Lower lobe of right lung (tissue), 2 donors: Measurements from ENCODE around the gene ARL4C. TPM values are rescaled to one million over a fixed set of nuclear protein-coding genes. Genes with fewer than 3 reads are reported as not detected.

Experiments
- ATAC-seq, 2 donors: fragments of 200-7000 bp; cut with Tn5 transposase; one replicate each; pipeline ENCODE4 v1.9.1; 2020 to 2022; ENCODE audit warnings: mild to moderate bottlenecking in 2 of 2, moderate library complexity in 2 of 2
- DNase-seq: peaks from one replicate; pipeline ENCODE4 v3.0.0-alpha.2; 2020
- H3K27ac ChIP-seq: fragments of 200-600 bp; one replicate; pipeline ENCODE4 v1.8.0; 2022
- H3K27me3 ChIP-seq: fragments of 200-600 bp; one replicate; pipeline ENCODE4 v1.8.0; 2022; ENCODE audit warnings: low read depth
- H3K36me3 ChIP-seq: fragments of 200-600 bp; one replicate; pipeline ENCODE4 v1.8.0; 2022; ENCODE audit warnings: mild to moderate bottlenecking
- H3K4me1 ChIP-seq: fragments of 200-600 bp; one replicate; pipeline ENCODE4 v1.8.0; 2022
- H3K4me3 ChIP-seq: fragments of 200-600 bp; one replicate; pipeline ENCODE4 v1.8.0; 2022; ENCODE audit warnings: mild to moderate bottlenecking
- H3K9me3 ChIP-seq: fragments of 200-600 bp; one replicate; pipeline ENCODE4 v1.8.0; 2022
- CTCF ChIP-seq: fragments of 200-600 bp; IDR thresholded peaks from one replicate; pipeline ENCODE4 v1.8.0; 2022; ENCODE audit warnings: antibody characterized with exemption, mild to moderate bottlenecking
- intact Hi-C: fragments of 100-400 bp; cut with DNase I; formaldehyde crosslinking; loops from one replicate; pipeline ENCODE4 v1.11.0; 2022
- total RNA-seq: library from RNA; stranded (reverse); fragmentation: NEBNext Ultra II Directional; extraction: Animal tissue kit (Norgen Biotek cat#: 25700); gene quantifications from one replicate; pipeline ENCODE4 v1.2.1, GENCODE V29; 2021
- donor health status: DM: no; HTN: yes; CAD: no; lungs with severe emphysema.

ARL4C gene
- total RNA-seq, 1 donor from 2014 or later, result 13.4 TPM

- TF ChIP-seq CTCF, result no peak
- ATAC-seq (no peak), DNase-seq (no peak)
- H3K27me3 ChIP-seq, result no peaks in the 10 kb centered on the region
- no peak overlapping the region for H3K4me3 ChIP-seq
- H3K27ac ChIP-seq, result no peak overlapping the region
- no peaks in the 10 kb centered on the region for H3K4me1 ChIP-seq
- no peaks in the 10 kb centered on the region for H3K36me3 ChIP-seq
- H3K9me3 ChIP-seq, result no peaks in the 10 kb centered on the region
- intact Hi-C loops, result no loop called here
Measured at GRCh38 chr2:234469972-234470371, 26.9 kb downstream of the ARL4C start.

GRCh38 chr2:234469251-234469845, 27.5 kb downstream of the ARL4C start:
- ATAC-seq, result no peak
- DNase-seq, result no peak
- Histone ChIP-seq H3K27me3 (no peaks in the 10 kb centered on the region), H3K9me3 (no peaks in the 10 kb centered on the region), H3K36me3 (no peaks in the 10 kb centered on the region), H3K27ac (no peak overlapping the region), H3K4me1 (no peaks in the 10 kb centered on the region), H3K4me3 (no peak overlapping the region)
- no peak for TF ChIP-seq CTCF
- intact Hi-C loops, result no loop called here

GRCh38 chr2:234468503-234468902, 28.4 kb downstream of the ARL4C start:
- peaks cover 2% of the 10 kb centered on the region for H3K4me1 ChIP-seq
- no peak for DNase-seq
- intact Hi-C loops, result no loop called here

GRCh38 chr2:234467289-234467688, 29.6 kb downstream of the ARL4C start:
- Histone ChIP-seq H3K27me3 (no peaks in the 10 kb centered on the region), H3K36me3 (no peaks in the 10 kb centered on the region), H3K4me1 (peaks cover 6% of the 10 kb centered on the region), H3K9me3 (no peaks in the 10 kb centered on the region), H3K27ac (no peak overlapping the region), H3K4me3 (no peak overlapping the region)
- TF ChIP-seq CTCF, result no peak
- DNase-seq, result no peak
- ATAC-seq, result no peak
- intact Hi-C loops, result no loop called here

More at GRCh38 chr2:234468503-234468902, 28.4 kb downstream of the ARL4C start:
- no peaks in the 10 kb centered on the region for H3K27me3 ChIP-seq
- H3K27ac ChIP-seq, result no peak overlapping the region
- H3K9me3 ChIP-seq, result no peaks in the 10 kb centered on the region
- no peak overlapping the region for H3K4me3 ChIP-seq
- no peaks in the 10 kb centered on the region for H3K36me3 ChIP-seq
- peak in 1 of 2 donors; percentile 42 for ATAC-seq
- TF ChIP-seq CTCF, result no peak

- no peak for DNase-seq
- H3K27me3 ChIP-seq, result no peaks in the 10 kb centered on the region
- TF ChIP-seq CTCF, result no peak
- peaks cover 6% of the 10 kb centered on the region for H3K4me1 ChIP-seq
- no peak overlapping the region for H3K27ac ChIP-seq
- H3K4me3 ChIP-seq, result no peak overlapping the region
- intact Hi-C loops, result no loop called here
- H3K36me3 ChIP-seq, result no peaks in the 10 kb centered on the region
- ATAC-seq, result no peak
- H3K9me3 ChIP-seq, result no peaks in the 10 kb centered on the region
Measured at GRCh38 chr2:234464291-234464645, 32.6 kb downstream of the ARL4C start.
